Colonic mucosa (tissue), 4 donors: ENCODE results near the gene KCNB1. TPM values are rescaled to one million over a fixed set of nuclear protein-coding genes. Genes with fewer than 3 reads are reported as not detected.

Experiments used
- DNase-seq: peaks from one replicate; pipeline ENCODE4 v3.0.0-alpha.2; 2020
- H3K27ac ChIP-seq: fragments of 200-600 bp; one replicate; pipeline ENCODE4 v1.8.0; 2021
- H3K27me3 ChIP-seq: fragments of 200-600 bp; one replicate; pipeline ENCODE4 v1.8.0; 2021
- H3K36me3 ChIP-seq: fragments of 200-600 bp; one replicate; pipeline ENCODE4 v1.8.0; 2021
- H3K4me1 ChIP-seq: fragments of 200-600 bp; one replicate; pipeline ENCODE4 v1.8.0; 2021; ENCODE audit warnings: mild to moderate bottlenecking
- H3K4me3 ChIP-seq: fragments of 200-600 bp; one replicate; pipeline ENCODE4 v1.8.0; 2021
- H3K9ac ChIP-seq, 2 donors: one replicate each; pipeline ENCODE4 v1.7.0; 2013; ENCODE audit warnings: control low read depth in 2 of 2, low read depth in 2 of 2, low read length in 2 of 2
- H3K9me3 ChIP-seq: fragments of 200-600 bp; one replicate; pipeline ENCODE4 v1.8.0; 2021
- CTCF ChIP-seq: fragments of 200-600 bp; IDR thresholded peaks from one replicate; pipeline ENCODE4 v1.8.0; 2022; ENCODE audit warnings: antibody characterized with exemption, mild to moderate bottlenecking
- intact Hi-C: fragments of 100-400 bp; cut with DNase I; formaldehyde crosslinking; loops from one replicate; pipeline ENCODE4 v1.14.1; 2022
- total RNA-seq, 2 donors: library from RNA; stranded (reverse); fragmentation: NEBNext Ultra II Directional in 1 of 2; extraction: Animal tissue kit (Norgen Biotek cat#: 25700) in 1 of 2; gene quantifications; one replicate each; pipeline ENCODE4 v1.2.1, GENCODE V29; 2021
- donor health status: healthy.
- donor health status: DM: no; HTN: no; CAD: no.
- donor health status: DM: no; HTN: no; CAD: no.

Gene KCNB1
- total RNA-seq, 2 donors from 2014 or later, result 0.37 to 1.9 TPM

DNA sequence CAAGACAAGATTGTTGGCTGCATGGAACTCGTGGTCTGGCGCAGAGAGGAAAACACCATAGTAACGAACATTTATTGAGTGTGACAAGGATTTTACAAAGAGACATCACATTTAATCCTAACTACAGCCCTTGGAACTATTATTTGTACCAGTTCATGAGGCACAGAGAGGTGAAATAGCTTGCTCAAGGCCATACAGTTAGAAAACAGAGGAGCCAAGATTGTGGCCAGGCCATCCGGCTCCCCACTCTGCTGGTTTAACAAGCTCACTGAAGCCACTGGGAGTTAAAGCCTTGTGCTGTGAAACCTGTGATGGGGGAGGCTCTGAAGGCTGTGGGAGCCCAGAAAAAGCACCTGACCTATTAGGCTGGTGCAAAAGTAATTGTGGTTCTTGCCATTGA, 129.7 kb downstream of the KCNB1 start:
- Histone ChIP-seq H3K4me1 (no peaks in the 10 kb centered on the region), H3K36me3 (no peaks in the 10 kb centered on the region), H3K9ac (no peak overlapping the region), H3K4me3 (no peak overlapping the region), H3K27me3 (no peaks in the 10 kb centered on the region), H3K9me3 (no peaks in the 10 kb centered on the region), H3K27ac (no peak overlapping the region)
- intact Hi-C loops, result no loop called here
- no peak for TF ChIP-seq CTCF
- no peak for DNase-seq

- H3K4me1 ChIP-seq, result no peaks in the 10 kb centered on the region
- no peaks in the 10 kb centered on the region for H3K36me3 ChIP-seq
- no peaks in the 10 kb centered on the region for H3K9me3 ChIP-seq
- intact Hi-C loops, result no loop called here
- no peak overlapping the region for H3K27ac ChIP-seq
- no peak for DNase-seq
- H3K27me3 ChIP-seq, result no peaks in the 10 kb centered on the region
- no peak overlapping the region for H3K4me3 ChIP-seq
- no peak overlapping the region for H3K9ac ChIP-seq
- TF ChIP-seq CTCF, result no peak
Measured at GRCh38 chr20:49351775-49352174, 130.7 kb downstream of the KCNB1 start.

- Histone ChIP-seq H3K27ac (no peak overlapping the region), H3K9me3 (no peaks in the 10 kb centered on the region), H3K4me1 (no peaks in the 10 kb centered on the region), H3K27me3 (no peaks in the 10 kb centered on the region), H3K9ac (no peak overlapping the region), H3K36me3 (no peaks in the 10 kb centered on the region), H3K4me3 (no peak overlapping the region)
- no peak for DNase-seq
- intact Hi-C loops, result no loop called here
- TF ChIP-seq CTCF, result no peak
Measured at GRCh38 chr20:49349694-49350252, 132.7 kb downstream of the KCNB1 start.

DNA sequence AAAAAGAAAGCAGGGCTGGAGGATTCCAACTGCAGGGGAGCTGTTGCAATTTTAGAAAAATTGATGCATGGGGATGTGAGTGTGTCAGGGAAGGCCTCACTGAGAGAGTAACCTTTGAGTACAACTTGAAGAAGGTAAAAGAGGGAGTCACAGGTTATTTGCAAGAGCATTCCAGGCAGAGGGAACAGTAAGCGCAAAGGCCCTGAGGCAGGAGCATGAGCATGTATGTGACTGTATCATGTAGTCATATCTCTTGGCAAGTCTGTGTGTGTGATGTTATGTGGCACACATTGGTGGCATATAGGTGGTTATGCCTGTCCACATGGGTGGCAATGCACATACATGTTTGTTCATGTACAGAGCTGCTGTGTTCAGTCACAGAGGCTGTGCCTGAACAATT, 133.4 kb downstream of the KCNB1 start:
- Histone ChIP-seq H3K27me3 (no peaks in the 10 kb centered on the region), H3K9ac (no peak overlapping the region), H3K9me3 (no peaks in the 10 kb centered on the region), H3K4me3 (no peak overlapping the region), H3K27ac (no peak overlapping the region), H3K36me3 (no peaks in the 10 kb centered on the region), H3K4me1 (no peaks in the 10 kb centered on the region)
- no peak for DNase-seq
- intact Hi-C loops, result no loop called here
- no peak for TF ChIP-seq CTCF

GRCh38 chr20:49348563-49348962, 133.9 kb downstream of the KCNB1 start:
- no peak overlapping the region for H3K27ac ChIP-seq
- no peak for TF ChIP-seq CTCF

More at GRCh38 chr20:49348563-49348962, 133.9 kb downstream of the KCNB1 start:
- no peaks in the 10 kb centered on the region for H3K9me3 ChIP-seq
- intact Hi-C loops, result no loop called here
- H3K27me3 ChIP-seq, result no peaks in the 10 kb centered on the region
- DNase-seq, result no peak
- no peak overlapping the region for H3K4me3 ChIP-seq
- H3K9ac ChIP-seq, result no peak overlapping the region
- H3K36me3 ChIP-seq, result no peaks in the 10 kb centered on the region
- H3K4me1 ChIP-seq, result no peaks in the 10 kb centered on the region
